ENCODE data around the gene BOLA3.

The BOLA3 gene

DNA sequence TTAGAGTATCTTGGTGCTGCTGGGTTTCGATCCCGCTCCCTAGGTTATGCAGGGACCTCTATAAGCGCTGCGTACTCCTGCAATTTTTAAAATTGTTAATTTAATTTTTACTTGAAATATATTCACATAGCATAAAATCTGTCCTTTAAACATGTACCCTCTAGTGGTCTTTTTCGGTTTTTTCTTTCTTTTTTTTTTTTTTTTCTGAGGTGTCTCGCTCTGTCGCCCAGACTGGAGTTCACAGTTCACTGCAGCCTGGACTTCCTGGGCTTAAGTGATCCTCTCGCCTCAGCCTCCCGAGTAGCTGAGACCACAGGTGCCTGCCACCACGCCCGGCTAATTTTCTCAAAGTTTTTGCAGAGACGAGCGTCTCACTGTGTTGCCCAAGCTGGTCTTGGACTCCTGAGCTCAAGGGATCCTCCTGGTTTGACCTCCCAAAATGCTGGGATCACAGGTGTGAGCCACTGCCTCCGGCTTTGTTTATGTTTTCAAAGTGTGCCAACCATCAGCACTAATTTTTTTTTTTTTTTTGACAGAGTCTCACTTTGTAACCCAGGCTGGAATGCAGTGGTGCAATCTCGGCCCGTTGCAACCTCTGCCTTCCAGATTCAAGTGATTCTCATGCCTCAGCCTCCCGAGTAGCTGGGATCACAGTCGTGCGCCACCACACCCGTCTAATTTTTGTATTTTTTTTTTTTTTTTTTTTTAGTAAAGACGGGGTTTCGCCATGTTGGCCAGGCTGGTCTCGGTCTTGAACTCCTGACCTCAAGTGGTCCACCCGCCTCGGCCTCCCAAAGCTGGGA is 31.6 kb upstream of the BOLA3 start:
- H3K27ac ChIP-seq (ENCODE audit: low read depth, low read length): no peak overlapping the region
- no peak overlapping the region for H3K9ac ChIP-seq (ENCODE audit: low read depth, low read length)
- H3K36me3 ChIP-seq (ENCODE audit: insufficient read depth, low read length): peaks cover 2% of the 10 kb centered on the region; the same call in 1 of the 2 replicates
- 72% methylated on average over 23 of the region's 25 CpGs for WGBS
- H3K4me3 ChIP-seq (ENCODE audit: low read length): peak overlapping the region; percentile 98
- H3K9me3 ChIP-seq (ENCODE audit: insufficient read depth, low read depth, low read length): no peaks in the 10 kb centered on the region
- peaks cover 7% of the 10 kb centered on the region; the same call in 1 of the 2 replicates for H3K4me1 ChIP-seq (ENCODE audit: insufficient read depth, low read length)
- H3K27me3 ChIP-seq (ENCODE audit: insufficient read depth, low read length): no peaks in the 10 kb centered on the region

DNA sequence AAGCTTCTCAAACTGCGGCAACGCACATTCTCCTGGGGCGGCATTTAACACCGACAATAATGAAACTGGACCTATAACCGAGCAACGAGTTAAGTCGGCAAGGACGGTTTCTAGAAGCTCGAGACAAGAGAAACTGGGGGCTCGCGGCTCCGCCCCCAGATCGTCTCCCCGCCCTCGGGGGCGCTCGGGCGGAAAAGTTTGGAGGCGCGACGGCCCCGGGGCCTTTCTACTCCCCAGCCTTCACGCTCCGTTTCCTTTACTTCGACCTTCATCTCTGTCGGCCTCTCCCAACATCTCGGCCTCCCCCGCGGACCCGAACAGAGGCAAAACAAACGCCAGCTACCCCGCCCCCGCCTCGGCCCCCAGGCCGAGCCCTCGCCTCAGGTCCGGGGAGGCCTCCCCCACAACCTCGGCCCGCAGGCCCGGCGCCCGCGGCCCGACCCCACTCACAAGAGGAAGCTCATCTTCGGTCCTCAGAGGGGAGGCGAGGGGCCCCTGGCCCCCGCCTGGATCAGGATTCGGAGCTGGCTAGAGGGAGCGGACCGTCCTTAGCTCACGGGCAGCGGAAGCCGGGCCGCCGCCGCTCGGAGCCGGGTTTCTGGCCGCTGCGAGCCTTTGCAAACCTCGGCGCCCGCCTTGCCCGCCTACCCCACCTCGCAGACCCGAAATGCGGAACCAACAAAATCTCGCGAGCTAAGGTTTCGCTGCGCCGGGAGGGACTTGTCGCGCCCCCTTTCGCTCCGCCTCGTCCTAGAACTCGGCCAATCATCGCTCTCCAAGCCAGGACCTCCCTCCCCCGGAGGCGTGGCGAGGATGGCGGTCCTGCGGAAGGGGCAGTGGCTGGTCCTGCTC is 30.7 kb upstream of the BOLA3 start, which contains the start of gene MOB1A:
TSS of gene MOB1A (minus strand) at position 669 of the 852 bp plus-strand sequence. CDS start at position 464, 205 bp downstream.
- H3K27me3 ChIP-seq (ENCODE audit: insufficient read depth, low read length): no peaks in the 10 kb centered on the region
- peak within 1 kb of the TSS; percentile 96 for H3K27ac ChIP-seq (ENCODE audit: low read depth, low read length)
- peak within 1 kb of the TSS; percentile 97 for H3K9ac ChIP-seq (ENCODE audit: low read depth, low read length)
- WGBS: under 1% methylated on average over 84 of the region's 84 CpGs
- H3K9me3 ChIP-seq (ENCODE audit: insufficient read depth, low read depth, low read length): no peaks in the 10 kb centered on the region
- peak within 1 kb of the TSS; percentile 98 for H3K4me3 ChIP-seq (ENCODE audit: low read length)
- H3K4me1 ChIP-seq (ENCODE audit: insufficient read depth, low read length): peaks cover 7% of the 10 kb centered on the region; the same call in 1 of the 2 replicates
- peaks cover 2% of the 10 kb centered on the region; the same call in 1 of the 2 replicates for H3K36me3 ChIP-seq (ENCODE audit: insufficient read depth, low read length)

DNA sequence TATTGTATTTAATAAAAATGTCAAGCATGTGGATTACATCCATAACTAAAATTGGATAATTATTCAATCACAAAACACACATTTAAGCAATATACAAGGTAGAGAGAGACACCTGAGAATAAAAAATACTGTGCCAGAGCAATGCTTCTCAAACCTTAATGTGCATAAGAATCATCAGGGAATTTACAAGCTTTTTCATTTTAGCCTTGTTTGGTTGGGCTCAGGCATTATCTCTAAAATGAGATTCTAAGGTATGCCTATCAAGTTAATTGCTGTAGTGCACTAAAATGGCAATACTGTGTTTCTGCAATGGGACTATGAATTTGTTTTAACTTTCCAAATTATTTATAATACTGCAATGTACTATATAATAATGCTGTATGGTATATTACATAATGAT is 30.0 kb upstream of the BOLA3 start:
- no peaks in the 10 kb centered on the region for H3K9me3 ChIP-seq (ENCODE audit: insufficient read depth, low read depth, low read length)
- peak overlapping the region; percentile 96 for H3K27ac ChIP-seq (ENCODE audit: low read depth, low read length)
- H3K4me1 ChIP-seq (ENCODE audit: insufficient read depth, low read length): peaks cover 7% of the 10 kb centered on the region; the same call in 1 of the 2 replicates
- peak overlapping the region; percentile 98 for H3K4me3 ChIP-seq (ENCODE audit: low read length)
- H3K27me3 ChIP-seq (ENCODE audit: insufficient read depth, low read length): no peaks in the 10 kb centered on the region
- peak overlapping the region; percentile 97 for H3K9ac ChIP-seq (ENCODE audit: low read depth, low read length)
- peaks cover 2% of the 10 kb centered on the region for H3K36me3 ChIP-seq (ENCODE audit: insufficient read depth, low read length)

DNA sequence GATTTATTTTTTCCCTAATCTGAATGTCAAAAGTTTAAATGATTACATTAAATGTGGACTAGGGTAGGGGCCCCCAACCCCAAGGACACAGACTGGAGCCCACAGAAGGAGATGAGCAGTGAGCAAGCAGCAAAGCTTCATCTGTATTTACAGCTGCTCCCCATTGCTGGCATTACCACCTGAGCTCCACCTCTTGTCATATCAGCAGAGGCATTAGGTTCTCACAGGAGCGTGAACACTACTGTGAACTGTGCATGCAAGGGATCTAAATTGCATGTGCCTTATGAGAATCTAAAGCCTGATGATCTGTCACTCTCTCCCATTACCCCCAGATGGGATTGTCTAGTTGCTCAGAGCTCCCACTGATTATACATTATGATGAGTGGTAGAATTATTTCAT is 27.2 kb upstream of the BOLA3 start:
- H3K4me3 ChIP-seq (ENCODE audit: low read length): no peak overlapping the region
- 100% methylated on average over 1 of the region's 1 CpG for WGBS

DNA sequence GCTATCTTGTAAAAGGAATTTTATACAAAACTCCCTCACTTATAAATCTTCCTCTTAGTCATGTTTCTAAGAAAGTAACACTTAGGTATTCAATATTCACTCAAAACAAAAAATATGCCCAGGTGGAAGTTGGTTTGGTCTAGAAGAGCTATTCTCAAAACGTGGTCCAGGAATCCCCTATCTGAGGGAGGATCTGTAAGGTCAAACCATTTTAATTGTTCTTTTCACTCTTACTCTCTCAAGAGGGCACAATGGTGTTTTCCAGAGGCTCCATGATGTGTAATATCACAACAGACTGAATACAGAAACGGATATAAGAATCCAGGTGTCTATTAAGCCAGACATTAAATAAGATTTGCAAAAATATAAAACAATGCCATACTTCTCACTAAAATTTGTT is 21.0 kb upstream of the BOLA3 start:
- peaks cover 86% of the 10 kb centered on the region for H3K36me3 ChIP-seq (ENCODE audit: insufficient read depth, low read length)
- no peaks in the 10 kb centered on the region for H3K9me3 ChIP-seq (ENCODE audit: insufficient read depth, low read depth, low read length)
- H3K4me1 ChIP-seq (ENCODE audit: insufficient read depth, low read length): no peaks in the 10 kb centered on the region
- H3K27ac ChIP-seq (ENCODE audit: low read depth, low read length): no peak overlapping the region
- WGBS: 100% methylated on average over 2 of the region's 2 CpGs
- H3K4me3 ChIP-seq (ENCODE audit: low read length): no peak overlapping the region
- no peak overlapping the region for H3K9ac ChIP-seq (ENCODE audit: low read depth, low read length)
- H3K27me3 ChIP-seq (ENCODE audit: insufficient read depth, low read length): no peaks in the 10 kb centered on the region

More for the DNA sequence above, 27.2 kb upstream of the BOLA3 start:
- Histone ChIP-seq H3K9me3 (ENCODE audit: insufficient read depth, low read depth, low read length) (no peaks in the 10 kb centered on the region), H3K27ac (ENCODE audit: low read depth, low read length) (no peak overlapping the region), H3K9ac (ENCODE audit: low read depth, low read length) (no peak overlapping the region), H3K27me3 (ENCODE audit: insufficient read depth, low read length) (no peaks in the 10 kb centered on the region), H3K36me3 (ENCODE audit: insufficient read depth, low read length) (peaks cover 28% of the 10 kb centered on the region), H3K4me1 (ENCODE audit: insufficient read depth, low read length) (peaks cover 3% of the 10 kb centered on the region; the same call in 1 of the 2 replicates)

DNA sequence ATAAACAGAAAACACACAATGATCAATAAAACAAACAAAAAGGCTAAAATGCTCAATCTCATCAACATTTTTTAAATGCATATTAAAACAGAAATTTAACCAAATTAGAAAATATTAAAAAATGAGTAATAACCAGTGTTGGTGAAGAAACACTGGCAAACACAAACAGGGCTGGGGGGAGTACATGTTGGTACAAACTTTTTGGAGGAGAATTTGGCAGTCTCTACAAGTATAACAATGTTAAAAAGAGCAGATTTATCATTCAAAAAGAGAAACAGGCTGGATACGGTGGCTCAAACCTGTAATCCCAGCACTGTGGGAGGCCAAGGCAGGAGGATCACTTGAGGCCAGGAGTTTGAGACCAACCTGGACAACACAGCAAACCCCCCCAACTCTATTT is 17.0 kb upstream of the BOLA3 start:
- Histone ChIP-seq H3K27me3 (ENCODE audit: insufficient read depth, low read length) (no peaks in the 10 kb centered on the region), H3K27ac (ENCODE audit: low read depth, low read length) (no peak overlapping the region), H3K9ac (ENCODE audit: low read depth, low read length) (no peak overlapping the region), H3K9me3 (ENCODE audit: insufficient read depth, low read depth, low read length) (no peaks in the 10 kb centered on the region), H3K4me1 (ENCODE audit: insufficient read depth, low read length) (no peaks in the 10 kb centered on the region), H3K36me3 (ENCODE audit: insufficient read depth, low read length) (peaks cover 97% of the 10 kb centered on the region), H3K4me3 (ENCODE audit: low read length) (no peak overlapping the region)
- WGBS: 100% methylated on average over 1 of the region's 1 CpG

DNA sequence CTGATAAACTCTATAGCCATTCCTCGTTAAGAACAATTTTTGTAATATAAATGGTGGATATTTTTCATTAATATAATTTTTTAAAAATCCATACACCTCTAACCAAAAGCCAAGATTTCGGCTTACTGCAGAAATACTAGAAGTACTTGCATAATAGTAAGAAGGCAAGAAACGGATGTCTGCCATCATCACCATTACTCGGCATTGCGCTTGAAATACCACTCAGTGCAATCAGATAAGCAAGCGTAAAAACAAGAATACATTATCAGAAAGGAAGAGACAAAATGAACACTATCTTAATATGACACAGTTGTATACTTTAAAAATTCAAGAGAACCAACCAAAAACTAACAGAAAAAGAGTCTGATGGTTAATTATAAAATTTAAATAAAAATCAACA is 15.2 kb upstream of the BOLA3 start:
- Histone ChIP-seq H3K27ac (ENCODE audit: low read depth, low read length) (no peak overlapping the region), H3K27me3 (ENCODE audit: insufficient read depth, low read length) (no peaks in the 10 kb centered on the region), H3K36me3 (ENCODE audit: insufficient read depth, low read length) (peaks cover 97% of the 10 kb centered on the region), H3K9ac (ENCODE audit: low read depth, low read length) (no peak overlapping the region), H3K4me3 (ENCODE audit: low read length) (no peak overlapping the region), H3K4me1 (ENCODE audit: insufficient read depth, low read length) (no peaks in the 10 kb centered on the region), H3K9me3 (ENCODE audit: insufficient read depth, low read depth, low read length) (no peaks in the 10 kb centered on the region)
- WGBS: 100% methylated on average over 4 of the region's 6 CpGs

DNA sequence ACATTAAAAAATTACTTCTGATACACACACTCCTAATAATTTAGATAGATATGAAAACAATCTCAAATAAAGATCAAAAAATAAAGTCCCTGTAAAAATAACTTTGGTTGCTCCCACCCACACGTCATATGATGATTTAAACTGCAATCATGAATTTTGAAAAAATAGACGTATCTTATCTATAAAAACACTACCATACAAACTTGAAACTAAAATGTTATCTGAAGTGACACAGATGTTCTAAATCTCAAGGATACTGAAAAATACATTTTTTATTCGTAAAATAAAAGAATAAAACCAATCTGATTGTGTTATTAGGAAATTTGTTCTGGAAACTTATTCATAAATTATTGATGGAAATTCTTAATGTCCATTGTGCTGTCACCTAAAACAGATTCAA is 8.1 kb upstream of the BOLA3 start:
- Histone ChIP-seq H3K9ac (ENCODE audit: low read depth, low read length) (no peak overlapping the region), H3K36me3 (ENCODE audit: insufficient read depth, low read length) (peaks cover 84% of the 10 kb centered on the region), H3K4me1 (ENCODE audit: insufficient read depth, low read length) (no peaks in the 10 kb centered on the region), H3K9me3 (ENCODE audit: insufficient read depth, low read depth, low read length) (no peaks in the 10 kb centered on the region), H3K27me3 (ENCODE audit: insufficient read depth, low read length) (no peaks in the 10 kb centered on the region), H3K27ac (ENCODE audit: low read depth, low read length) (no peak overlapping the region), H3K4me3 (ENCODE audit: low read length) (no peak overlapping the region)
- WGBS: 81% methylated on average over 2 of the region's 3 CpGs

DNA sequence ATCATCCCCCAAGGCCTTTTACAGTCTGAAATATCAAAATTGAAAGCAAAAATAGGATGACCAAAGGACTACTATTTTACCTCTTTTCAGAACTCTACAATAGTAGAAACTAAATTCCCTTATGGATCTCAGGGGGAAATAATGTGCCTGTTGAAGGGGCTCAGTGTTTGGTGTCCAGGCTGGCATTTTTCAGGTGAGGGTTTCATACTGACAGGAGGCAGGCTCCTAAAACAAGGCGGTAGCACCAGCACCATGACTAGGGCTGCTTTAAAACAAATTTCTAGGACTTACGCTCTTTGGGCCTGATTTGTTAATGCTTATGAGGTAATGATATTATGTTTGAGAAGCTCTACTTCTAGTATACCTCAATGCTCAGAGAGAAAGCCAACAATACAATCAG is 5.2 kb upstream of the BOLA3 start:
- H3K36me3 ChIP-seq (ENCODE audit: insufficient read depth, low read length): peaks cover 63% of the 10 kb centered on the region
- H3K27ac ChIP-seq (ENCODE audit: low read depth, low read length): no peak overlapping the region
- H3K9ac ChIP-seq (ENCODE audit: low read depth, low read length): no peak overlapping the region
- H3K27me3 ChIP-seq (ENCODE audit: insufficient read depth, low read length): no peaks in the 10 kb centered on the region
- WGBS: 97% methylated on average over 2 of the region's 2 CpGs
- peaks cover 4% of the 10 kb centered on the region; the same call in 1 of the 2 replicates for H3K4me1 ChIP-seq (ENCODE audit: insufficient read depth, low read length)
- no peak overlapping the region for H3K4me3 ChIP-seq (ENCODE audit: low read length)
- H3K9me3 ChIP-seq (ENCODE audit: insufficient read depth, low read depth, low read length): no peaks in the 10 kb centered on the region

DNA sequence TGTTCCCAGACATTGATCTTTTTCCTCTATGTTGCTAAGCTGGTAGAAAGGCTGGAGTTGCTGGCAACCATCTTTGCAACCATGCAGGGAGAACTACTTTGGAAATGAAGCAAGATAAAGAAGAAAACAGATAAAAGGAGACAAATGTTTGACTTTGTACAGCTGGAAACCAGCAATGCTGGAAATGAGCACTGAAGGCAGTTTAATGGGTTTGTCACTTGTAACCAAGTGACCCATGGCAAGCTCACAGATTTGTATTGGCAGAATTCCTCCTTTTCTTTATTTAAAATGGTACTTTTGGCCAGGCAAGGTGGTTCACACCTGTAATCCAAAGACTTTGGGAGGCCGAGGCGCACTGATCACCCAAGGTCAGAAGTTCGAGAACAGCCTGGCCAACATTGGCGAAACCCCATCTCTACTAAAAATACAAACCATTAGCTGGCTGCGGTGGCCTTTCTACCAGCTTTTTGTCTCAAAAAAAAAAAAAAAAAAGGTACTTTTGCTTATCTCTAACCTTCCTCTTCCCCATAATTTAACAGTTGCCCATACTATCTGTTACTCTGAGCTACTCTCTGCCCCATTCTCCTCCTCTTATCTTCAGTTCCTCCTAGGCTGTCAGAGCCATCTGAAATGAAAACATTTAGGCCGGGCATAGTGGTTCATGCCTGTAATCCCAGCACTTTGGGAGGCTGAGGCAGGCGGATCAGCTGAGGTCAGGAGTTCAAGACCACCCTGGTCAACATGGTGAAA is 2.0 kb upstream of the BOLA3 start:
- Histone ChIP-seq H3K4me3 (ENCODE audit: low read length) (no peak overlapping the region), H3K9ac (ENCODE audit: low read depth, low read length) (no peak overlapping the region), H3K36me3 (ENCODE audit: insufficient read depth, low read length) (peaks cover 32% of the 10 kb centered on the region), H3K9me3 (ENCODE audit: insufficient read depth, low read depth, low read length) (no peaks in the 10 kb centered on the region), H3K27me3 (ENCODE audit: insufficient read depth, low read length) (no peaks in the 10 kb centered on the region), H3K4me1 (ENCODE audit: insufficient read depth, low read length) (peaks cover 6% of the 10 kb centered on the region; the same call in 1 of the 2 replicates), H3K27ac (ENCODE audit: low read depth, low read length) (no peak overlapping the region)
- 95% methylated on average over 7 of the region's 7 CpGs for WGBS

DNA sequence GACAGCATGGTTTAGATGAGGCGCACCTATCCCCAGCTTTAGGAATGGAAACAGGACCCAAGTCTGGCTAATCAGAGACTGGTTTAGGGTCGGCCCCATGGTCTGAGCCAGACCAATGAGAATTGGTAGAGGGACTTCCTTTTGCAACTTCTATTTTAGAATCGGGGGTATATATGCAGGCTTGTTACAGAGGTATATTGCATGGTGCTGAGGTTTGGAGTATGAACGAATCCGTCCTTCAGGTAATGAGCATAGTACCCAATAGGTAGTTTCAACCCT is 1.5 kb upstream of the BOLA3 start:
- Histone ChIP-seq H3K4me3 (ENCODE audit: low read length) (peak overlapping the region; percentile 83), H3K9me3 (ENCODE audit: insufficient read depth, low read depth, low read length) (no peaks in the 10 kb centered on the region), H3K27ac (ENCODE audit: low read depth, low read length) (no peak overlapping the region), H3K36me3 (ENCODE audit: insufficient read depth, low read length) (peaks cover 31% of the 10 kb centered on the region), H3K9ac (ENCODE audit: low read depth, low read length) (no peak overlapping the region), H3K27me3 (ENCODE audit: insufficient read depth, low read length) (no peaks in the 10 kb centered on the region), H3K4me1 (ENCODE audit: insufficient read depth, low read length) (peaks cover 6% of the 10 kb centered on the region; the same call in 1 of the 2 replicates)
- 81% methylated on average over 5 of the region's 5 CpGs for WGBS

Data from HUES64 (cell line).